Measurements from ENCODE around the gene SLCO2A1.

Gene SLCO2A1

DNA sequence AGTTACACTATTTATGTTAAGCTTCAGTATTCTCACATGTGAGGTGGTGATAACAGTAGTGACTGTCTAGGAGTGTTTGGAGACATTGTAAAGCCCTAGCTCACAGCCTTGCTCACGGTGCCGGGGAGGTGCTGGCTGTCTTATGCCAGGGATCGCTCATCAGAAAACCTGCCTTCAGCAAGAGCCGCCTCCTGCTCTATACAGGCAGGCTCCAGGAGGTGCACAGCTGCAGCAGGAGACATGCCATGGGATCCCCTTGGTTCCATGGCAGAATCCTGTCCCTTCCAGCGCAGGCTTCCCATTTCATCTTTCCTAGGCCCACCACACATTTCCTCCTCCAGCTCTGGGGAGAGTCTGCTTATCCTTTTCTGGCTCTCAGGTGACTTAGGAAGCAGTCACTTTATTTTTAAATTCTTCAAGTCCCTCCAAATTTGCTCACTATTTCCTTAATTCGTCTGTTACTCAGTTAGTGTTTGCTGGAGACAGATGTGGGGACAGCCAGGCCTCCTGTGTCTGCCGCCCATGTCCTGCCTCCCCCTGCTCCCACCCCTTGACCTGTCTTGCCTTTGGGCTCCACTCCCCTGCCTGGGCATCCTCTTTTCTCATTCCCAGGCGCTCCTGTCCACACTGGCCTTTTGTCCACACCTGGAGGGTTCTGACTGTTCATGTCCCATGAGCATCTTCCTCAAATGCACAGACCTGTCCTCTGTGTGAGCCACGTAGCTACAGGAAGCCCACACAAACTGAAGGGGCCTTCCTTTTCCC is 31.7 kb downstream of the SLCO2A1 start:
- no peak for FAIRE-seq

GRCh38 chr3:133996996-133997395 is 32.7 kb downstream of the SLCO2A1 start:
- FAIRE-seq = no peak

GRCh38 chr3:133996251-133996661 is 33.5 kb downstream of the SLCO2A1 start:
- no peak for FAIRE-seq

GRCh38 chr3:133995264-133995663 is 34.5 kb downstream of the SLCO2A1 start:
- FAIRE-seq = no peak

DNA sequence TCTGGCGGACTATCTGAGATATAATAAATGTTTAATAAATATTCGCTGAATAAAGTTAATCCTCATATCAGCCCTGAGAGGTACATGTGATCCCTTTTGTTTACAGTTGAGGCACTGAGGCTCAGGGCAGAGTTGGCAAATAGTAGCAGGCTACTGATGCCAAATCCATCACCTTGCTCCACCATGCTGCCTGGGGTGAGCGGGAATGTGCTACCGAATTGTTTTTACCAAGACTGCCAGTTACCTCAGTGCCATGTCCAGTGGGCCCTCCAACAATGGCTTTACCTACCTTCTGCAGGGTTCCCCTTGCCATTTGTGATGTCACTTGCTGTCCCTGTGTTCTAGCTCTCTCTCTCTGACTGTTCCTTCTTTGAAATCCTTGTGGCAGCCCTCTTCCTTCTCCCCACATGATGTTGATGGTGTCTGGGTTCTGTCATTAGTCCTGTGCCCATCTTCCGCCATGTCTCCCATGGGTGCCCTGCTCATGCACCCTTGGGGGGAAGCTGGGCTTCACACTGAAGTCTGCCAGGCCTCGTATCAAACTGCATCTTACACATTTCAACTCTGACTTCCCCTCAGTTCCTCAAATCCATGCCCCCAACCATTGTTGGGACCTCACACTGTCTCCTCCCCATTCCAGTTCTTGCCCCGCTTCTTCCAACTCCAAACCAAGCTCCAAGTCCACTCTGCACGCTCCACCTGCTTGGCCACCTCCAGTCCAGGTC is 35.4 kb downstream of the SLCO2A1 start:
- FAIRE-seq = no peak

DNA sequence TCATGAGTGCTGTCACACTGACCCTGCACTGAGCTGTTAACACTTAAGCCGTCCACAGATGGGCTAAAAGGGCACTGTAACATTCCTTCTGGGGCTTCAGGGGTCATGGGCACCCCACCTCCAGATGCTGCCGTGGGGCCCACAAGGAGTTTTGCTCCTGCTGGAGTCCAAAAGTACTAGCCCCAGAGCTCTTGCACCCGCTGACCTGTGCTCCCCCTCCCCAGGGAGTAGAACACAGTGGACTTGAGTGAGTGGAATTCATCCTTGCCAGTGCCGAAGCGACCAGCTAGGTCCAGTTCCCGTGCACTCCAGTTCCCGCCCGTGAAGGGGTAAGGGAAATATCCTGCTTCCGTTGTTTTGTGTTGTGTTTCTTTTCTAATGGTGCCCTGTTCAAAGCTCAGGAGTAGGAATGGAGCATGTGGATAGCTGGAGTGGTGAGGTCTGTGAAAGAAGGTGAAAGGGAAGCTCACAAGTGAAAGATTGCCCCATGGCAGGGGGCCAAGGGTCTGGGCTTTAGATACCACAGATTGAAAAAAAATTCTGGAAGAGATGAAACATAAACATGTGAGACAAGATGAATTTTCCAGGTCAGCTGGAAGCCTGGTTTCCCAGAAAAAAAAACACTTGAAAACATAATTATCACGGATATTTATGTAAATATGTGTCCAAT is 36.6 kb downstream of the SLCO2A1 start:
- FAIRE-seq = no peak

GRCh38 chr3:133992381-133992780 is 37.3 kb downstream of the SLCO2A1 start:
- FAIRE-seq = no peak

GRCh38 chr3:133991637-133992036 is 38.1 kb downstream of the SLCO2A1 start:
- FAIRE-seq = no peak

- FAIRE-seq = no peak
These were observed 38.5 kb downstream of the SLCO2A1 start for GRCh38 chr3:133991209-133991608.

DNA sequence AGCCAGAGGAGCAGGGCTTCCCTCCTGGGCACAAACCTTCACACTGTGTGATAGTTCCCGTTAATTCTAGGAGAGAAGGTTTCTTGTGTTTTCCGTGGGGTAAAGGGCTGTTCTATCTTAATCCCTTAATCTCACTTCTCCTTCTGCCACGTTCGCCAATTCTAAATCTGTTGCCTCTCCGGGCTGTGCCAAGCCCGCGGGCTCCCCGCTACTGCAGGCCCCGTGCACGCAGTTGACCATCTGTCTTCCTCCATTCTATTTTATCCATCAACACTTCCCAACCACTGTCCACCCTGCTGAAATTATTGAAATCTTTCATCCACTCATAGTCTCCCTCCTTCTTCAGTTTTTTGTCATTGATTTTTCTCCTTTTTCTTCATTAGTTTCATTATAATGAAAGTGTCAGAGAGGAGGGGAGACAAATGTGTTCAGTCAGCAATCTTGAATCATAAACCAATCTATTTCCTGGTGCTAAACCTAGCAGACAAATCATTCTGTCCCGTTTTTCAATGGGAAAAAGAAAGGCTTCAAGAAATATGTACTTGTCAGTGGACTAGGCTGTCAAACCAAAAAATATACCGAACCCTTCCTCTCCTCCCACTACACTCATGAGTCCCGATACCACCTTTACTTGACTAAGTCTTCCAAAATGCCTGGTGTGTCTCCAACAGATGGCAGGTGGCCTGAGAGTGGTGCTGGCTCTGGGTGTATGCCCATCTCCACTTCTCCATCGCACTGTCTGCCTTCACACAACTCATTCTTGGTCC is 39.6 kb downstream of the SLCO2A1 start:
- FAIRE-seq = no peak

- no peak for FAIRE-seq
These were observed 41.0 kb downstream of the SLCO2A1 start for GRCh38 chr3:133988631-133989161.

- no peak for FAIRE-seq
These were observed 41.7 kb downstream of the SLCO2A1 start for GRCh38 chr3:133987948-133988484.

DNA sequence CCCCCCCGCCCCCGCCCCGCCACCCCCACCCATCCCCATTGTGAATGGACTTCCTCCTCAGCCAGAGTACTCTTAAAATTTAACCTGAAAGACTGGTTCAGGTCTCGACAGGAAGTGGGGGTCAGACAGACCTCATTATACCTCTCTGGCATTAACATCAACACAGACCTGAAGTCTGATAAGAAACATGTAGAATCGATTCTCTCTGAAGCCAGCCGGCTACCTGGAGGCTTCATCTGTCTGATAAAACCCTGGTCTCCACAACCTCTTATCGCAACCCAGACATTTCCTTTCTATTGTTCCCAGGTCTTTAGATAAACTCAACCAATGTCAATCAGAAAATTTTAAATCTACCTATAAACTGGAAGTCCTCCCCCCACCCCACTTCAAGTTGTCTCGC is 42.6 kb downstream of the SLCO2A1 start:
- no peak for FAIRE-seq

GRCh38 chr3:133986311-133986710 is 43.4 kb downstream of the SLCO2A1 start:
- FAIRE-seq = no peak

GRCh38 chr3:133984975-133985374 is 44.8 kb downstream of the SLCO2A1 start:
- no peak for FAIRE-seq

GRCh38 chr3:133983576-133984560 is 45.9 kb downstream of the SLCO2A1 start:
- FAIRE-seq = no peak

DNA sequence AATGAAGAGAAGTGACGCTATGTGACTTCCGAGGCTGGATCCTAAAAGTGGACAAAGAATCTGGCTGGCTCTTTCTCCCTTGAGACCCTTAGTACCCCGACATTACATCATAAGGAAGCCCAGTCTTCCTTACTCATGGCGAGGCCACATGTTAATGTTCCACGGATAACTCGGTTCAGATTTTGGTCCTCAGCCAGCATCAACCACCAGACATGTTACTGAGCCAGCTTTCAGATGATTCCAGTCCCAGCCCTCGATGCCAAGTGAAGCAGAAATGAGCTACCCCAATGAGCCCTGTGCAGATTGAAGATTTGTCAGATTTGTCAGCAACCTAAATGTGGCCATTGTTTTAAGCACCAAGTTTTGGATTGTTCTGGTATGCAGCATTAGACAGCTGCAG is 46.6 kb downstream of the SLCO2A1 start:
- no peak for FAIRE-seq

GRCh38 chr3:133980550-133980949 is 49.2 kb downstream of the SLCO2A1 start:
- FAIRE-seq = no peak

- no peak for FAIRE-seq
These were observed 49.7 kb downstream of the SLCO2A1 start for GRCh38 chr3:133980035-133980434.

- no peak for FAIRE-seq
These were observed 50.2 kb downstream of the SLCO2A1 start for GRCh38 chr3:133979553-133979952.

DNA sequence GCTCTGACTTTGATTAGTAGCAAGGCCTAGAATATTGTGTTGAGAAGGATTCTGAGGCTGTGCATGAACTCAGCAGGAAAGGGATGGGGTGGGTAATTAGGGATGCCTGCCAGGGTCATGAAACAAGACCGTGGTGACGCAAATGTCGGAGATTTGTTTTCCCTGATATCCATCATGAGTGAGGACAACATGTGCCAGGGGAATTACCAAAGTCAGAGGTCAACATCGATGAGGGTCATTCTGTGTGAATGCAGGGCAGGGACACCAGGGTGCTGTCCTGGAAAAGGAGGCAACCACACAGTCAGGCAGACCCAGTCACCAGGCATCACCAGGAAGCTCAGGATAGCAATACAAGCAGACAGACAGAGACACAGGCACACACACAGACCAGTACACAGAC is 52.2 kb downstream of the SLCO2A1 start:
- FAIRE-seq = no peak
